A673 (cell line): ENCODE data around the gene ISYNA1.

Experiments
- EZH2 ChIP-seq: fragments of 200-600 bp; sonication (generic); IDR thresholded peaks from 2 replicates; pipeline ENCODE4 v1.6.1; 2017; ENCODE audit warnings: borderline replicate concordance, low read depth, mild to moderate bottlenecking, mixed read lengths, antibody characterized with exemption, low read length; ENCODE audit not compliant: poor library complexity, severe bottlenecking
- TF ChIP-seq, protein P1 (sequence below): fragments of 300-800, 200-600 bp; sonication (generic); conservative IDR thresholded peaks from 2 replicates; pipeline ENCODE4 v1.5.1; 2017; ENCODE audit warnings: low read depth, mild to moderate bottlenecking, antibody characterized with exemption, low read length, moderate library complexity, mixed read lengths

DNA sequence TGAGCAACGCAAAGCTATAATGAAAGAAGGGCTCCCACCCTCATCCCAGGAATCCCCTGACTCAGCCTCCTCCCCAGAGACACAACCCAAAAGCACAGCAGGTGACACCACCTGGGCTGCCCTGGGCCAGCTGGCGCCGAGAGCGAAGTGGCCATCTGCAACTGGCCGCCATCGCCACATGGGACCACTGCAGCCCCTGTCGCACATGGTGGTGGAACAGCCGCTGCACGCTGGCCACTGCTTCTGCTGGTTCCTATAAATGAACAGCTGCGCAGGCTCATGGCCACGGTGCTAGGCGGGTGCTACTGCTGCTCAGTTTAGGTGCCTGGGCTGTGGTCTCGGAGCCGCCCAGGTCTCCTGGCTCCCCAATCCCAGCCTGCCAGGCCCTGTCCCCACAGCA, 11.6 kb upstream of the ISYNA1 start:
- TF ChIP-seq, protein P1, sequence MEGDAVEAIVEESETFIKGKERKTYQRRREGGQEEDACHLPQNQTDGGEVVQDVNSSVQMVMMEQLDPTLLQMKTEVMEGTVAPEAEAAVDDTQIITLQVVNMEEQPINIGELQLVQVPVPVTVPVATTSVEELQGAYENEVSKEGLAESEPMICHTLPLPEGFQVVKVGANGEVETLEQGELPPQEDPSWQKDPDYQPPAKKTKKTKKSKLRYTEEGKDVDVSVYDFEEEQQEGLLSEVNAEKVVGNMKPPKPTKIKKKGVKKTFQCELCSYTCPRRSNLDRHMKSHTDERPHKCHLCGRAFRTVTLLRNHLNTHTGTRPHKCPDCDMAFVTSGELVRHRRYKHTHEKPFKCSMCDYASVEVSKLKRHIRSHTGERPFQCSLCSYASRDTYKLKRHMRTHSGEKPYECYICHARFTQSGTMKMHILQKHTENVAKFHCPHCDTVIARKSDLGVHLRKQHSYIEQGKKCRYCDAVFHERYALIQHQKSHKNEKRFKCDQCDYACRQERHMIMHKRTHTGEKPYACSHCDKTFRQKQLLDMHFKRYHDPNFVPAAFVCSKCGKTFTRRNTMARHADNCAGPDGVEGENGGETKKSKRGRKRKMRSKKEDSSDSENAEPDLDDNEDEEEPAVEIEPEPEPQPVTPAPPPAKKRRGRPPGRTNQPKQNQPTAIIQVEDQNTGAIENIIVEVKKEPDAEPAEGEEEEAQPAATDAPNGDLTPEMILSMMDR, result no peak
- no peak for TF ChIP-seq EZH2
